HG03469 (cell line): Measurements from ENCODE around the gene RNF113A.
A peak's percentile ranks its signal among the peaks of the same experiment; 100 is the strongest.
"Not testable (repeated sequence)": the region's sequence is repeated elsewhere in the genome, so short reads cannot be mapped to it uniquely, and the experiment has no call there.

Experiments used
- ATAC-seq: cut with Tn5 transposase; IDR thresholded peaks from one replicate; pipeline ENCODE4 v1.9.1; 2021; ENCODE audit warnings: mild to moderate bottlenecking, moderate library complexity, moderate number of reproducible peaks; ENCODE audit not compliant: unreplicated experiment

Gene RNF113A

GRCh38 chrX:119871599-119872395, at the start of gene RNF113A, which contains the start of gene NDUFA1:
TSS of gene RNF113A (minus strand) at chrX:119871733. CDS start at chrX:119871613, 120 bp downstream.
TSS of gene NDUFA1 (plus strand) at chrX:119871832. CDS start at chrX:119871912, 80 bp downstream.
- ATAC-seq, result peak; percentile 91

- no peak for ATAC-seq
These were observed 48.5 kb upstream of the RNF113A start for GRCh38 chrX:119919835-119920585.

- no peak for ATAC-seq
These were observed 46.3 kb upstream of the RNF113A start for GRCh38 chrX:119917877-119918276.

- no peak for ATAC-seq
These were observed 44.8 kb upstream of the RNF113A start for GRCh38 chrX:119916310-119916709.

GRCh38 chrX:119900976-119901375, 29.4 kb upstream of the RNF113A start:
- no peak for ATAC-seq

GRCh38 chrX:119899125-119899524, 27.6 kb upstream of the RNF113A start:
- ATAC-seq, result no peak

GRCh38 chrX:119895843-119896326, 24.4 kb upstream of the RNF113A start, which contains the start of gene AKAP14:
TSS of gene AKAP14 (plus strand) at chrX:119895893. CDS start at chrX:119903224, 7,331 bp downstream.
- no peak for ATAC-seq

- ATAC-seq, result not testable (repeated sequence)
These were observed 20.6 kb upstream of the RNF113A start for GRCh38 chrX:119891961-119892692.

GRCh38 chrX:119890626-119891025, 19.1 kb upstream of the RNF113A start:
- not testable (repeated sequence) for ATAC-seq

GRCh38 chrX:119887721-119888425, 16.3 kb upstream of the RNF113A start:
- ATAC-seq, result no peak

GRCh38 chrX:119885554-119886428, 14.3 kb upstream of the RNF113A start:
- ATAC-seq, result no peak

GRCh38 chrX:119880552-119881437, 9.3 kb upstream of the RNF113A start:
- peak; percentile 81 for ATAC-seq

GRCh38 chrX:119880076-119880475, 8.5 kb upstream of the RNF113A start:
- ATAC-seq, result no peak

GRCh38 chrX:119878740-119879139, 7.2 kb upstream of the RNF113A start:
- ATAC-seq, result no peak

- ATAC-seq, result no peak
These were observed 311 bp downstream of the RNF113A start for GRCh38 chrX:119871245-119871598.

- ATAC-seq, result no peak
These were observed 854 bp downstream of the RNF113A start for GRCh38 chrX:119870626-119871131.

- ATAC-seq, result no peak
These were observed 18.1 kb downstream of the RNF113A start for GRCh38 chrX:119853444-119853843.
